Renal cortical epithelial cell (primary cell): Measurements from ENCODE around the gene MSANTD1. TPM values are rescaled to one million over a fixed set of nuclear protein-coding genes. Genes with fewer than 3 reads are reported as not detected.

Experiments used
- DNase-seq: peaks from one replicate; pipeline ENCODE4 v3.0.0-alpha.2; 2011; ENCODE audit warnings: low read depth
- total RNA-seq: library from RNA; depleted of rRNA; stranded (reverse); fragments of >200 nt; gene quantifications from 2 replicates; pipeline ENCODE4 v1.2.3, GENCODE V29; 2014

Gene MSANTD1
- total RNA-seq, 1 donor from 2014 or later = 0.99 TPM

DNA sequence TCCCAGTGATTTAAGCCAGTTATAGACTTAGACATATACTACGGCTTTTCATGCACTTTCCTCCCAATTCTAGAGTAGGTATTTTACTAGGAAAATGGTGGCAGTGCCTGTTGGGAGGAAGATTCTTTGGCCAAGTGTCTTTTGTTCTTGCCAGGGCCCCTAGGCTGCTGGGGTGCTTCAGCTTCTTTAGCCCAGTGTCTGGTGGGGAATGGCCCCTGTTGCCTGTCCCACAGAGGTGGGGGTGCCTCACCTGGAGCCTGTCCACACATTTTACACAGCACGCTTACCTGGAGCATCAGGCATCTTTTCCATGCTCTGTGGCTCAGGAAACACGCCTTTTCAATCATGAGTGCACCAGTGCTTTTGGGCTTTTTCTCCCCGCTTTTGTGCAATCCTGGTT lies 33.2 kb upstream of the MSANTD1 start:
- DNase-seq = no peak

DNA sequence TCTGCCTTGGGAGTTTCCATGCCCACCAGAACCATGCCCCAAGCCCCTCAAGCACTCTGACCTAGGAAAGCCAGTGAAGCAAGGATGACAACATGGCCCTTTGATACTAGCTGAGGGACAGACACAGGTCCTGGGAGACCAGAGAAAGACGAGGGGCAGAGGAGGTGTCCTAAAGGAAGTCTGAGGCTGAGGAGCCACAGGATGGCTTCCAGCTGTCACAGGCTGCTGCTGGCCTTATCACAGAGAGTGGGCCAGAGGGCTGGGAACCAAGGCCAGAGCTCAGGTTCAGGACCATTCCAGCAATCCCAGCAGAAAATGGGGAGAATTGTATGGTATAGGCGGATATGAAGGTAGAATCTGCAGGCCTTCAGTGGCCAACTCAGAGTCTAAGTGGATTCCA lies 31.7 kb upstream of the MSANTD1 start:
- no peak for DNase-seq

DNA sequence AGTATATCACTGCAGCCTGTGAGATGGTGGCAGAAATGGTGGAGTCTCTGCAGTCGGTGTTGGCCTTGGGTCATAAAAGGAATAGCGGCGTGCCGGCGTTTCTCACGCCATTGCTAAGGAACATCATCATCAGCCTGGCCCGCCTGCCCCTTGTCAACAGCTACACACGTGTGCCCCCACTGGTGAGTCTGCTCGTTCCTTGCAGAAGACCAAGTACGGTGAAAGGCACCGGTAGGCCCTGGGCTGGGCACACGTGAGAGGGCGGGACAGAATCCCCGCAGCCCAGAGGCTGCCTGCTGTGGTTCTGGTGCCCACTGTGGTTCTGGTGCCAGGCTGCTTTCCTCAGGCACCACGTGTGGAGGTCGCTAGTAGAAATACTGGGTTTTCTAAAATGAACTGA lies 31.2 kb upstream of the MSANTD1 start:
- DNase-seq = no peak

DNA sequence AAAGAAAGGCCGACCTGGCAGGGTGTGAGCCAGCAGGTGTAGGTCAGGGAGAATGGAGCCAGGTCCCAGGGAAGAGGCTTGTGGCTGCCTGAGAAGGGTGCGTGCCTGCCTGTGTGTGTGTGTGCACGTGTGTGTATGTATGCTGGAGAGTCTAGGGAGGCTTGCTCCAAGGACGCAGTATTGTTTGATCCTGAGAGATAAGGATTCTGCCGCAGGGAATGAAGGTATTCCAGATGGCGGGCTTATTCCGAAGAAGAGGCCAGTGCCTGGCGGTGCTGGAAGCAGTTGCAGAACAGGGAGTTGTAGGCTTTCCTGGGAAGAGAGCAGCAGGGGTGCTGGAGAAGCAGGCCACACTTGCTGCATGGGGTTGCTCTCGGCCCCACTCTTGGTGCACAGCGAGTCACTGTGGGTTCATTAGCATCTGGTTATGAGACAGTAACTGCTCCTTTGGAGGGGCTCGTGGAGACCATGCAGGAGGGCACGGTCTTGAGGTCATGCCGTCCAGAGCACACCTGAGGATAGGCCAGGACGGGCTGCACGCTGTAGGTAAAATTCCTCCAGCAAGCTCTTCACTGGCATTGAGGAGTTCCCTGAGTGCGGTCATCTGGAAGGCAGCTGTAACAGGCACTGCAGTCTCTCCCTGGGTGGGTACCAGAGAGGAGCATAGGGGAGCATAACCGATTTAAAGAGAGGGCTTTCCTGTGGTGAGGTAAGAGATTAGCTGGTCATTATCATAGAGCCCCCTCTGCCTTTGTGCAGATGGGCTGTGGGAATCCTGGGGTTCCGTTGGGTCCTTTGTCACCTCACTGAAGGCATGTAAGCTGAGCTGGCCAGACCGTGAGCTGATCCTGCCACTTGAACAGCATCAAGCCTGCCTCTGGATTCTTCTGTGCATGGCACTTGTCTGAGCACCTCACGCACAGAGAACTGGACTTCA lies 29.9 kb upstream of the MSANTD1 start:
- no peak for DNase-seq

DNA sequence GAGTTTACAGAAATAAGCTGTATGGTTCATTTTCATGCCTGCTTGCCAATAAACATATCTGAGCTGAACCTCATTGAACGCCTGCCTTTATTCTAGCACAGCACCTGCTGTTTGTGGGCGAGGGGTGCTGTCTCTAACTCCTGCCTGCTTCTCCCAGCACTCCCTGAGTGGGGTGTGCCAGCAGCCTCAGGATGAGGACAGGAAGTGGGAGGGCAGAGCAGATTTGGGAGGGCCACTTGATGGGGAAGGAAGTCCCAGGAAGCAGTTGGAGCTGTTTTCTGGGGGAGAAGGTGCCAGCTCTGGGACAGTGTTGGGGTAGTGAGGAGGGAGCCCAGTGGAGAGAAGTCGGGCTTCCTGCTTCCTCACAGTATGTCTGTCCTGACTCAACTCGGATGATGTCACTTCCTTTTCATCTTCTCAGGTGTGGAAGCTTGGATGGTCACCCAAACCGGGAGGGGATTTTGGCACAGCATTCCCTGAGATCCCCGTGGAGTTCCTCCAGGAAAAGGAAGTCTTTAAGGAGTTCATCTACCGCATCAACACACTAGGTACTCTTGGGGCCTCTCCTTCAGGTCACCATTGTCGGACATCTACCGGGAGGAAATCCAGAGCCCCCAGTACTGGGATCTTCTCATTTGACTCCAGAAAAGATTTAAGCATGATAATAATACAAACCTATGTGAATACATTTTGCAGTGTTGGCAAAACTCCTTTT lies 29.0 kb upstream of the MSANTD1 start:
- no peak for DNase-seq

DNA sequence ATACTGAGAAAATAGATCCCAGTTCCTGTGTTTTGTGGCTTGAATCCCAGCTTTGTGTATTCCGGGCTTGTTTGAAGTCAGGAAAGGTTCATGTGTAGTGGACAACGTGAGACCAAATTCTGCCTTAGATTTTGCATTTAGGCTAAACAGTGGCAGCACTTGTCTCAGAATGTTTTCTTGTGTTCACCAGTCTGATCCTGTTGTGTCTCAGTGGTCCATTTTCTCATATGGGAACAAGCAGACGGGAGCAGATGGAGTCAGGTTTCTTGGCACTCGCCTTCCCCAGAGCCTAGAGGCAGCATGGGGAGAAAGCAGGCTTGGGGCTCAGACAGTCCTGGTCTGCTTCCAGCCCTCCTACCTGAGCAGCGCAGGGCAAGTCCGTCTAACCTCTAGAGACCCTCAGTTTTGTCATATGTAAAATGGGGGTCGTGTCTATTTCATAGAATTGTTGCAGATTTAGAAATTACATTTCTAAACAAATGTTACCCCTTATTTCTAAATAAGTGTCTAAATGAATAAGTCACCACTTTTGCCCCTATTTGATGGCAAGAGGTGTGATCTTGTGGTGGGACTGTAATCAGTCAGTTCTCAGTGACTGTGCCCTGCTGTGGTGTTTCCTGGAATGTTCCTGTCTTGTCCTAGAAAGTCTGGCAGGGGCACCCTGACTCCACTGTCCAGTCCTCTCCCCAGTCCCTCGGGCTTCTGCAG lies 28.3 kb upstream of the MSANTD1 start:
- no peak for DNase-seq

DNA sequence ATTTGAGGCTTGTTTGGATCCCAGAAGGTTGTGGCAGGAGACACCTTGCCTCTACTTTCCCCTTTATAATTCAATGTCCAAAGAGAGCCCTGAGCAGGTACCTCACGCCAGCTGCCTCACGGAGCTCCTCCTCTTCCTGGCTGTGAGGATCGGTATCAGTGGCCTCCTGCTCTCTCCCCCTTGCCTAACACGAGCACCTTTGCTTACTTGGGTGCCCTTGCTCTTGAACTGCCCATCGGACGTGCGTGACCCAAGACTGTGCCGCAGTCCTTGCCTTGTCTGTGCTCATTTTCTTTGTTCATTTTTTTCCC lies 27.8 kb upstream of the MSANTD1 start:
- DNase-seq = no peak

DNA sequence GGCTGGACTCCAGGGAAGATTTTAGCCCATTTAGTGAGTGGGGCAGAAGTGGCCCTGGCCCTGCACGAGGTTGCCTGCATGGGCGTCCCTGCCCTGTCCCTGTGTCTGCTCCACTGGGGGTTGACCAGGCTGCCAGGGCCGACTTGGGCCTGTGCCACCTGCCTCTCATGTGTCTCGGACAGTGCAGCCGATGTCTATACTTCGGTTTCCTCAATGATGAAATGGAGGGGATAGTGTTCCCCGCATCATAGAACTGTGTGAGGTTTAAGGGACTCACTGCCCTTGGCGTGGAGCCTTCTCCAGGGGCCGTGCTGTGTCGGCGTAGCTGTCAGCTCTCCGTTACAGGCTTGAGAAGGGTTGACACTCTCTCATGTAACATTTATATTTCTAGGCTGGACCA lies 27.0 kb upstream of the MSANTD1 start:
- DNase-seq = no peak

DNA sequence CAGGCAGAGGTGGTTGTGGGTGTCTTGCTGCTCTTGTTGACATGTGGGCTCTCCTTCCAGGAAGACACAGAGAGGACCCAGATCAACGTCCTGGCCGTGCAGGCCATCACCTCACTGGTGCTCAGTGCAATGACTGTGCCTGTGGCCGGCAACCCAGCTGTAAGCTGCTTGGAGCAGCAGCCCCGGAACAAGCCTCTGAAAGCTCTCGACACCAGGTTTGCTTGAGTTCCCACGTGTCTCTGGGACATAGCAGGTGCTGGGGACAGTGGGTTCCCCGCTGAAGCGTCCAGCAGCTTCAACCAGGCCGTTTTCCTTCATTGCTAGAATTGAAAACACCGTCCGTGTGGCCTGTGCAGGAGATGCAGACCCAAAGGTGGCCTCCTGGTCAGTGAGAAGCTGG lies 25.6 kb upstream of the MSANTD1 start:
- DNase-seq = no peak

DNA sequence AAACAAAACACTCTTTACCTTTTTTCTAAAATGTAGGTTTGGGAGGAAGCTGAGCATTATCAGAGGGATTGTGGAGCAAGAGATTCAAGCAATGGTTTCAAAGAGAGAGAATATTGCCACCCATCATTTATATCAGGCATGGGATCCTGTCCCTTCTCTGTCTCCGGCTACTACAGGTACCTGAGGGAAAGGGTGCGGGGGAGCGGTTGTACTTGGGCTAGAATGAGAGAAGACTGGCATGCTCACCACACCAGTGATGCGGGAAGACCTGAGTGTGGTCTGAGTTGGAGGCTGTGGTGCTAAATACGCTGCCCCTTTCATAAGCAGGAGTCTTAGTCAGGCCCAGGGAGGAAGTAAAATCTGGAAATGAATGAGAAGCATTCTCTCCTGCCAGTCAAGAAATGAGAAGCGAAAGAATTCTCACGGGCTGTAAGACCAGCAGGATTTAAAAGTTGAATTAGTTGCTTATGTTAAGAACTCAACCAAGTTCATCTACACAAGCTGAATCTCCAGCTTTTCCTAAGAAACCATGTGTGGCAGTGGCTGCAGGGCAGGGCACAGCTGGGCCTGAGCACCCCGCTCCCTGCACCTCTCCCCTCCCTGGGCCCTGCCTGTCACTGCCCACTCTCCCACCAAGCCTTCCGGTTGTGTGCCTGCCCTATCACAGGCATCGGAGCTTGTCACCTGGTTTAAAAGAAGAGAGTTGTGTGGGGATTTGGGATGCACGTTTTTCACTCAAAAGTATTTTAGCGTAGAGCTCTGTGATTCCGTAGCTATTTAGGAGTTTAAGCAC lies 24.8 kb upstream of the MSANTD1 start:
- DNase-seq = no peak

DNA sequence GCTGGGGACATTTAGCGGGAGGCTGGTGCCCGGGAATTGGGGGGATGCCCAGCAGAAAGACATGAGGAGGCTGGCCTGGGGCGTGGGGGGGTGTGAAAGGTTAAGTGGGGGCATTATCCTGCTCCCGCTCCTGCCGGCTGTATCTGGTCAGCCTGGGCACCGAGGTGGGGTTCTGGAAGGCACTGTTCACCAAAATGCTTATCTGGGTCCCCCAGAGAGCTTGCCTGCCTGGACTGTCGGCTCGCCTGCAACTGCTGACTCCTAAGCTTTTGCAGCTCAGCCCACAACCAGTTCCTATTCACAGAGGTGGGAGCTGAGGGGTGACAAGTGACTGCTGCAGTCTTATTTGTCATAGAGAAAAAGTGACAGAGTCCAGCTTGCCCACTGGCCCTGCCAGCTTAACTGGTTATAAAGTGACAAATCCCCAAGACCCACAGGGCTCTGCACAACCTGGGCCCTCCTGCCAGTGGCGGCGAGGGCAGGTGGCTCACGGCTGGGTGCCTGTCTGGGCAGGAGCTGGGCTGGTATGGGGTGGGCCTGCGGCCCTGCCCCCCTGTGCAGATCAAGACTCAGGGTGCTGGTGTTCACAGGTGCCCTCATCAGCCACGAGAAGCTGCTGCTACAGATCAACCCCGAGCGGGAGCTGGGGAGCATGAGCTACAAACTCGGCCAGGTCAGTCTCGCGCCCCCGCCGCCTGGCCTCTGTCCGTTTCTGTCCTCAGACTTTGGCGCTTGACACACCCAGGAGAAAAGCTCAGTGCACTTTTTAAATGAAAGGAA lies 23.7 kb upstream of the MSANTD1 start:
- DNase-seq = no peak

DNA sequence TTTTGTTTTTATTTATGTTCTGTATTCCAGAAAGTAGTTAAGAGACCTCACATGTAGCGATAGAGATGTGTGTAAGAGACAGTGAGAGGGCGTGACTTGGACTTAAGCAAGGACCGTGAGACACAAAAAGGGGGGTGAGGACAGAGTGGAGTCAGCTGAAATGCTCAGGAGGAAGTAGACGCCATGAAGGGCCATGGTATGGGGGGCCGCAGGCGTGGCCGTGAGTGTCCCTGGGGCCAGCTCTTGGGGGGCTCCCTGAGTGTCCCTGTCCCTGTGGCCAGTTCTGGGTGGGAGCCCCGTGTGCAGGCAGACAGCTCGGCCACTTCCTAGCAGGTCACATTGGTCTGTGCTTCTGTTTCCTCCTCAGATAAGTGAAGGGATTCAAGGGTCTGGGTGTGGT lies 23.0 kb upstream of the MSANTD1 start:
- no peak for DNase-seq

DNA sequence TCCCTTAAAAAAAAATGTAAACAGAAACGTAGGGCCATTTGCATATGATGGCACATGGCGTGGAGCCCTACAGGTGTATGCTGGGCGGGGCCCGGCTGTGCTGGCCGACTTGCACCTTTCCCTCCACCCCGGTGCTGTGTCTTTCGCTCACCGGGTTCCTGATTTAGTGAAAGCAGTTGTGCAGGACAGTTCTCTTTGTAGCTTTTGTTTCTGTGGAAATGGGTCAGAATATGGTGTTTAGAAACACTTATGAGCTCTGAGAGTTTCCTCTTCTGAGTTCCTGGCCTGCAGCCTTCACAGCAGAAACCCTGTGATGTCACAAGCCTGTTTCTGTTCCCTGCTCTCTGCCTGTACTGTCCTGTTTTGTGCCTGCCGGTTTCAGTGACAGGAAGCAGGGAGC lies 22.5 kb upstream of the MSANTD1 start:
- no peak for DNase-seq

DNA sequence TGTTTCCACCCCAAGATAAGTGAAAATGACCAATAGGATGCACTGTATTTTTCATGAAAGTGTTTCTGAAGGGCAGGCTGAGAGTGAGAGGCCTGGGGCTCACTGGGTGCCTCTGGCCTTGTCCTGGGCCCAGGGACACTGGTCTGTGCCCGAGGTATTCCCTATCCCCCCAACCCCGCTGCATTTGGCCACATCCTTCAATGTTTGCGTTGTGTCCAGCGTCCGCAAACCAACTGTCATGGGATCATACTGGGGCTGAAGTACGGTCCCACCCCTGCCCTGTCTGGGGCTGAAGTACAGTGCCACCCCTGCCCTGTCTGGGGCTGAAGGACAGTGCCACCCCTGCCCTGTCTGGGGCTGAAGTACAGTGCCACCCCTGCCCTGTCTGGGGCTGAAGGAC lies 22.0 kb upstream of the MSANTD1 start:
- DNase-seq = no peak

DNA sequence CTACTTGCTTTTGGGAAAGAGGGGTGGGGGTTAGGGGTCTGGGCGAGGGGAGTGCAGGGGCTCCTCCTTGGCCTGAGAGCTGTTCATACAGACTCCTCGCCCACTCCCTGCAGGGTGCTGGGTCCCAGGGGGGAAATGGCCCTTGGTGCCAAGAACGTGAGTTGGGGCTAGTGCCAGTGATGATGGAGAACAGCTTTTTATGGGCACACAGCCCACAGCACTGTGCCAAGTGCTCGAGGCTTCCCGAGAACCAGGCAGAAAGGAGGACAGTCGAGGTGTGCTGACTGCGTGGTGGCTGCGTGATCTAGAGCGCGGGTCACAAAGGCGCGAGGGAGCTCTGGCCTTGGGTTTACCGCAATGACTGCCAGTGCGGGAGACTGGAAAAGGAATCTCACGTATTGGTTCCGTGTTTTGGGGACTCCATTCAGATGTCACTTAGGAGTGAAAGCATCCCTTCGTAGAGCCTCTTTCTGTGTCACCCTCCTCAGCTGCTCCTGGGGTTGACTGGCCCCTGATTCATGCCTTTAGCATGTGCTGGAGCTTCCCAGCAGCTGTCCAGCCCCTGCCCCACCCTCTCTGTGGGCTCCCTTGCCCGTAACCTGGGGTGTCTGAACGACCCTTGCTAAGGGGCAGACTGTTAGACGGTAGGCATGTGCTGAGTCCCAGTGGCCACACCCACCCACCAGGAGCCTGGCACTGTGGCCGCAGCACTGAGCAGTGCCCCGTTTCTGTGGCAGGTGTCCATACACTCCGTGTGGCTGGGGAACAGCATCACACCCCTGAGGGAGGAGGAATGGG lies 20.9 kb upstream of the MSANTD1 start:
- no peak for DNase-seq

DNA sequence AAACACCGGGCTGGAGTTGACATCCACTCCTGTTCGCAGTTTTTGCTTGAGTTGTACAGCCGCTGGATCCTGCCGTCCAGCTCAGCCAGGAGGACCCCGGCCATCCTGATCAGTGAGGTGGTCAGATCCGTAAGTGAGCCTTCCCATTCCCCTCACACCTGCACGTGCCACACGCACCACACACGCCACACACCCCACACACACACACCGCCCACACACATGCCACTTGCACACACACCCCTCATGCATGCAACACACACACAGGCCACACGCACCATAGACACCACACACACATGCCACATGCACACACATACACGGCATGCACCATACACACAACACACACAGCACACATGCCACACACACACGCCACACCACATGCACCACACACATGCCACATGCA lies 20.1 kb upstream of the MSANTD1 start:
- no peak for DNase-seq

DNA sequence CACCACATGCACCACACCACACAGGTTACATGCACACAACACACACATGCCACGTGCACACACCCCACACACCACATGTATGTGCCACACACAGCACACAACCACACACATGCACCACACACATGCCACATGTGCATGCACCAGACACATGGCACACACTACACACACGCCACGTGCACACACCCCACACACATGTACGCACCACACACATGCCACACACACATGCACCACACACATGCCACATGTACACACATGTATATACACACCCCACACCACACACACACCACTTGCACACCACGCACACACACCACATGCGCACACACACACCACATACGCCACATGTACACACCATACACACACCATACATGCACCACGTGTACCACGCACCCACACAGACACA lies 19.6 kb upstream of the MSANTD1 start:
- DNase-seq = no peak

DNA sequence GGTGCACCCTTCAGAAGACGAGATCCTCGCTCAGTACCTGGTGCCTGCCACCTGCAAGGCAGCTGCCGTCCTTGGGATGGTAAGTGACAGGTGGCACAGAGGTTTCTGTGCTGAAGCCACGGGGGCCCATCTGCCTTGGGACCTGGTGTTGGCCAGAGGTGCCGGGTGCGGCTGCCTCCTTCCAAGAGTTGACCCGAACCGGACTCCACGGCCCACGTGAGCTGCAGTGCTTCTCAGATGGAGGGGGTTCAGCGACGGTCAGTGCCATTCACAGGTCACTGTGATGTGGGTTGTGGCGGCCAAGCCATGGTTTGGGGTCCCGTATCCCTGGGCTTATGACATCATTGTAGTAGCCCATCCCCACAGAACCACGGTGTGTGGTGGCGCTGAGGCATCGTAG lies 19.0 kb upstream of the MSANTD1 start:
- no peak for DNase-seq

DNA sequence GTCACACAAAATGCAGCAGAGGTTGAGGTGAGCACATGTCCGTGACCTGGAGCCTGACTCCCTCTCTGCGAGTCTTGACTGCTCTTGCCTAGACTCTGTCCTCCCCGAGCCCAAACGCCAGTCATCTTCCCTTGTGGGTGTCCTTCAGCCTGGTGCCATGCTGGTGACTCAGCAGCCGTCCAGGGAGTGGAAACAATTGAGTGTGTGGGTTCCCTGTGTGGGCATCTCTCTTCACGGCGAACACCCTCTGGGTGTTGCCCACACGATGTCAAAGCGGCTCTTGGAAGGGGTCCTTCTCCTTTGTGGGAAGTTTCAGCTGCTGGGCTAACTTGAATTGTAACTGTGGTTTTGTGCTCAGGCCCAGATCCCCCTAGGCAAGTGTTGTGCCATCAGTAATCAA lies 17.5 kb upstream of the MSANTD1 start:
- no peak for DNase-seq

DNA sequence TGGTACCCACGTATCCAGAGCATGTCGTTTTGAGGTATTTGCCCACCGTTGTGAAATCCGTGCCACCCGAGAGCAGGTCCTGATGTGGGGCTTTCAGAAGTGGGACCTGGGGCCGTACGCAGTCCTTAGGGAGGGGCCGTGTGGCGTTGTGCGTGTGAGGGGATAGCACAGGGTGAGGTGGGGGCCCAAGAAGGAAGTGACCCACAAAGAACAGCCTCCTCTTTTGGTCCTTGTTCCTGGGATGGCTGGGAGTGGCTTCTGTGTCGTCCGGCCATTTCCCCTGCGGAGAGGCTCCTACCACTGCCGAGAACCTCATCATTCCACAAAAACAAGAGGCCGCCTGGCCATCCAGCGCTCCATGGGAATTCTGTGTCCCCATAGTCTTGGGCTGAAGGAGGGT lies 17.0 kb upstream of the MSANTD1 start:
- DNase-seq = no peak
